Liver (tissue), 3 donors: ENCODE measurements around the gene TBC1D13.

Source experiments
- CTCF ChIP-seq: fragments of 150-350 bp; IDR thresholded peaks from 2 replicates; pipeline ENCODE4 v1.5.1; 2017; ENCODE audit warnings: improper control_type of control experiment, low read depth, low read length; ENCODE audit not compliant: missing input control
- EGR1 ChIP-seq, 2 donors: IDR thresholded peaks; 2 replicates each; pipeline ENCODE4 v1.6.1; 2016 to 2018; ENCODE audit warnings: antibody characterized with exemption in 2 of 2, low read depth in 2 of 2
- FOXA1 ChIP-seq: IDR thresholded peaks from 2 replicates; pipeline ENCODE4 v1.6.1; 2016; ENCODE audit warnings: antibody characterized with exemption
- HNF4A ChIP-seq, 2 donors: conservative IDR thresholded peaks; 2 replicates each; pipeline ENCODE4 v1.6.1; 2016; ENCODE audit warnings: antibody characterized with exemption in 2 of 2, mild to moderate bottlenecking in 2 of 2
- JUND ChIP-seq, 2 donors: IDR thresholded peaks; 2 replicates each; pipeline ENCODE4 v1.6.1; 2016; ENCODE audit warnings: antibody characterized with exemption in 2 of 2
- donor health status: healthy.
- donor health status: healthy.

DNA sequence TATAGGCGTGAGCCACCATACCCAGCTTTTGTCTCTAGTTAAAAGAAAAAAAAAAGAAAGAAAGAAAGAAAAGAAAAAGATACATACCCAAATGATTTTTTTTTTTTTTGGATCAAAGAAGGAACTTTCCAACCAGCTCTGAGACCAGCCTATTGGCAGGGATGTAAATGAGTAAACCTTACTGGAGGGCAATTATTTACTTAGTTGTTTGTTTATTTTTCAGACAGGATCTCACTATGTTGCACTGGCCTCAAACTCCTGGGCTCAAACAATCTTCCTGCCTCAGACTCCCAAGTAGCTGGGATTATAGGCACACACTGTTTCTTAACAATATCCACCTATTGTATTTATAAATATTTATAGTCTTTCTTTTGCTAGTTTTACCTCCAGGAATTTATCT is 53.5 kb downstream of the TBC1D13 start:
- TF ChIP-seq CTCF (no peak), JUND (IDR thresholded peaks at IDR 0.05) (no peak), FOXA1 (no peak), HNF4A (conservative IDR thresholded peaks at IDR 0.05) (no peak), EGR1 (IDR thresholded peaks at IDR 0.05; ENCODE audit: low read depth in 2 of 2) (no peak)
